Osteocyte (in vitro differentiated cells): Measurements from ENCODE around the gene DENND1A. TPM values are rescaled to one million over a fixed set of nuclear protein-coding genes. Genes with fewer than 3 reads are reported as not detected.

Experiments used
- DNase-seq: peaks from one replicate; pipeline ENCODE4 v3.0.0; 2021; ENCODE audit warnings: mixed read lengths; ENCODE audit not compliant: unreplicated experiment; ENCODE audit errors: extremely low spot score
- H3K27ac Mint-ChIP-seq: one replicate; pipeline ENCODE4 v1.8.0; 2021; ENCODE audit warnings: mild to moderate bottlenecking, mixed read lengths; ENCODE audit not compliant: unreplicated experiment
- H3K27me3 Mint-ChIP-seq: one replicate; pipeline ENCODE4 v1.8.0; 2021; ENCODE audit warnings: mixed read lengths; ENCODE audit not compliant: unreplicated experiment
- H3K36me3 Mint-ChIP-seq: one replicate; pipeline ENCODE4 v1.8.0; 2021; ENCODE audit warnings: mixed read lengths; ENCODE audit not compliant: unreplicated experiment
- H3K4me1 Mint-ChIP-seq: one replicate; pipeline ENCODE4 v1.8.0; 2021; ENCODE audit warnings: mixed read lengths; ENCODE audit not compliant: unreplicated experiment
- H3K4me3 Mint-ChIP-seq: one replicate; pipeline ENCODE4 v1.8.0; 2021; ENCODE audit warnings: mild to moderate bottlenecking, moderate library complexity, mixed read lengths; ENCODE audit not compliant: unreplicated experiment
- H3K9me3 Mint-ChIP-seq: one replicate; pipeline ENCODE4 v1.8.0; 2021; ENCODE audit warnings: mixed read lengths; ENCODE audit not compliant: unreplicated experiment
- total RNA-seq: library from RNA; stranded (reverse); gene quantifications from 2 replicates; pipeline ENCODE4 v1.2.1, GENCODE V29; 2021
- TF ChIP-seq, protein P1 (sequence below): fragments of 200-600 bp; sonication (generic); IDR thresholded peaks from 2 replicates; pipeline ENCODE4 v1.5.0; 2021; ENCODE audit warnings: antibody characterized with exemption, mild to moderate bottlenecking, moderate library complexity

The DENND1A gene
- total RNA-seq, 1 donor from 2014 or later, result 19.8 TPM

DNA sequence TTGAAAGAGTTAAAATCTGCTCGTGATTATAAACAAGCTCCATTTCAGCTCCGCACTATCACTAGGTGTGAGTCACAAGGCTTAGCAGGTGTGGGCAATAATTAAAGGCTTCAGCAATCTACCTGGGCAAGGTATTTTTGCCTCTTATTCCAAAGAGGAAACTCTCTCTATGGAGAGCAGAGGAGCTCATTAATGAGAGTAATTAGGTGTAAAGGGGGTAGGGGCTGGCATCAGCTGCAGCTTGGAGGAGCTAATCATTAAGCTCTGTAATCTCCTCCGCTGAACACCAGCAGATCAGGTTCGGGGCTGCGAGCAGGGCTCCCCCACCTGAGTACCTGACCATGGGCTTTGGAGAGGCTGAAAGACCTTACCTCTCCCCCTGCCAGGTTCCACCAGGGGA is 444.7 kb downstream of the DENND1A start:
- Mint-ChIP-seq H3K4me3 (no peak overlapping the region), H3K36me3 (no peaks in the 10 kb centered on the region), H3K4me1 (no peaks in the 10 kb centered on the region), H3K27me3 (no peaks in the 10 kb centered on the region), H3K9me3 (no peaks in the 10 kb centered on the region), H3K27ac (no peak overlapping the region)
- TF ChIP-seq, protein P1, sequence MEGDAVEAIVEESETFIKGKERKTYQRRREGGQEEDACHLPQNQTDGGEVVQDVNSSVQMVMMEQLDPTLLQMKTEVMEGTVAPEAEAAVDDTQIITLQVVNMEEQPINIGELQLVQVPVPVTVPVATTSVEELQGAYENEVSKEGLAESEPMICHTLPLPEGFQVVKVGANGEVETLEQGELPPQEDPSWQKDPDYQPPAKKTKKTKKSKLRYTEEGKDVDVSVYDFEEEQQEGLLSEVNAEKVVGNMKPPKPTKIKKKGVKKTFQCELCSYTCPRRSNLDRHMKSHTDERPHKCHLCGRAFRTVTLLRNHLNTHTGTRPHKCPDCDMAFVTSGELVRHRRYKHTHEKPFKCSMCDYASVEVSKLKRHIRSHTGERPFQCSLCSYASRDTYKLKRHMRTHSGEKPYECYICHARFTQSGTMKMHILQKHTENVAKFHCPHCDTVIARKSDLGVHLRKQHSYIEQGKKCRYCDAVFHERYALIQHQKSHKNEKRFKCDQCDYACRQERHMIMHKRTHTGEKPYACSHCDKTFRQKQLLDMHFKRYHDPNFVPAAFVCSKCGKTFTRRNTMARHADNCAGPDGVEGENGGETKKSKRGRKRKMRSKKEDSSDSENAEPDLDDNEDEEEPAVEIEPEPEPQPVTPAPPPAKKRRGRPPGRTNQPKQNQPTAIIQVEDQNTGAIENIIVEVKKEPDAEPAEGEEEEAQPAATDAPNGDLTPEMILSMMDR, result no peak
- DNase-seq, result no peak

DNA sequence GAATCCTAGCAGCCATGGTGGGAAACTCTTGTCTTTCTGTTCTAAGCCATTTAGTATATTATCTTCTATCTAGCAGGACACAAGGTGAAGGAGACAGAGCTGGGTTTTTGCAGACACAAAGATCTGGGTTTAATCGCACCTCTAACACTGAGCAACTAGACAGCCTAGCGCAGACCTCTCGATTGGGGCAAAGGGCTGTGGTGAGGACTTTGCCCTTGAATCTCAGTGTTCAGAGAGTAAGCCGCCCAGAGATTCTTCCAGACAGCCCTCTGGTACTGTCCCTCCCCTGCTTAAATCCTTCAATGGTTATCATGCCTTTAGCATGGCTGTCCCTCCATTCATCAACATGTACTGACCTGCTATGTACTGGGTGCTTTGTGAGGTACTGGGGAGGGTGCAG is 445.8 kb downstream of the DENND1A start:
- Mint-ChIP-seq H3K9me3 (no peaks in the 10 kb centered on the region), H3K36me3 (no peaks in the 10 kb centered on the region), H3K27ac (no peak overlapping the region), H3K4me3 (no peak overlapping the region), H3K4me1 (no peaks in the 10 kb centered on the region), H3K27me3 (no peaks in the 10 kb centered on the region)
- no peak for DNase-seq
- TF ChIP-seq, protein P1, result no peak

DNA sequence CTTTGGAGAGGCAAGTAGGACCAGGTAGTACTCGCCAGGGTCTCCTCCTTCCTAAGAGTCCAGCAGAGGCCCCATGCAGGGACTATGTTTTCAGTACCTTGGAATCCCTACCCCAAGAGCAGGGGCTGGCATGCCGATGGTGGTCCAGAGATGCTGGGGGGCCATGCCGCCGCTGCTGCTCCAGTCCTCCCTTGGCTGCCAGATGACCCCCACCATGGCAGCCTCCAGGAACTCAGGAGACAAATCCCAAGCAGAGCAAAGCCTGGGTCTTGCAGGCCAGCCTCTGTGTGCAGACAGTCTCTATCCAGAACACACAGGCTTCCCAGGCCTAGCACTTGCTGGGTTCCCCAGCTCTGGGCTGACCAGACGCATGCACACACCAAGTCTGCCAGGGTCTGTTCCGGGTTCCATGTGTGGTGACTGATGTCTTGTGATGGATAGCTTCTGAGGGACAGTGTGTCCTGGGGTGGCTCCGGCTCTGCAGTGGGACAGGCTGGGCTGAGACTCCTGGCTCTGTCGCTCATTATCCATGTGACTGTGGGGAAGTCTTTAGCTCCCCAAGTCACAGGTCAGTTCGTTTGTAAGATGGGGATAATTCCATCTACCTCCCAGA is 446.6 kb downstream of the DENND1A start:
- DNase-seq, result no peak
- H3K27ac Mint-ChIP-seq, result no peak overlapping the region
- no peak overlapping the region for H3K4me3 Mint-ChIP-seq
- H3K27me3 Mint-ChIP-seq, result no peaks in the 10 kb centered on the region
- H3K4me1 Mint-ChIP-seq, result no peaks in the 10 kb centered on the region
- TF ChIP-seq, protein P1, result no peak
- no peaks in the 10 kb centered on the region for H3K36me3 Mint-ChIP-seq
- H3K9me3 Mint-ChIP-seq, result no peaks in the 10 kb centered on the region

DNA sequence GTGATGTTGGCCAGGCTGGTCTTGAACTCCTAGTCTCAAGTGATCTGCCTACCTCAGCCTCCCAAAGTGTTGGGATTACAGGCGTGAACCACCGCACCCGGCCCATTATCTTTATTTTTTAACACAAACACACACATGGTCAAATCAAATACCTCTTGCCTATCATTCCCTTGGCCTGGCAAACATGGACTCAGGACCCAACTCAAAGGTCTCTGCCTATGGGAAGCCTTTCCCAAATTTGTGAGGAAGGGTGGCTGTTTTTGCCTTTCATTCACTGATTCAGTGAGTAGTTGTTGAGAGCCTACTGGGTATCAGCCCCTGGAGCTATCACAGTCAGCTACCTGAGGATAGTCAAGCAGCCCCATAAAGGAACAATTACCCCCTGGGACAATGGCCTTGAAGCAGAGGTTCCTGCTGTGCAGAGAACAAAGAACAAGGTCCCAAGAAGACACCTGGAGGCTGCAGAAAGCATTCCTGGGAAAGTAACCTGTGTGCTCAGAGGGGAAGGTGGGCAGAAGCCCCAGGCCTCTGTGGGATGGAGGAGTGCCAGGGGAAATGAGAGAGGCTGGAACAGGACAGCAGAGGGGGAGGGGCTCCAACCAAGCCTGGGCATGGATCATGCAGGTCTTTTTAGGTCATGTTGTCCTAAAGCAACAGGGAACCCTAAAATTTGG is 447.5 kb downstream of the DENND1A start:
- H3K4me1 Mint-ChIP-seq, result no peaks in the 10 kb centered on the region

More for the DNA sequence above, 447.5 kb downstream of the DENND1A start:
- no peak for DNase-seq
- Mint-ChIP-seq H3K4me3 (no peak overlapping the region), H3K27me3 (no peaks in the 10 kb centered on the region), H3K9me3 (no peaks in the 10 kb centered on the region), H3K36me3 (no peaks in the 10 kb centered on the region), H3K27ac (no peak overlapping the region)
- TF ChIP-seq, protein P1, result no peak
